Prostate gland (tissue), 2 donors: ENCODE results near the gene DDAH1.

Experiments used
- POLR2A ChIP-seq: fragments of 450-650 bp; IDR thresholded peaks from one replicate; pipeline ENCODE4 v1.6.1; 2016; ENCODE audit warnings: antibody characterized with exemption, mild to moderate bottlenecking
- POLR2AphosphoS5 ChIP-seq: sonication (generic); formaldehyde crosslinking; IDR thresholded peaks from one replicate; pipeline ENCODE4 v1.6.1; 2017; ENCODE audit warnings: antibody characterized with exemption
- TF ChIP-seq, protein P1 (sequence below), 4 experiments: fragments of 200-600 bp in 2 of 4; fragments of 450-650 bp in 2 of 4; sonication (generic) in 2 of 4; IDR thresholded peaks; 1 replicate in 3 of 4; 2 replicates in 1 of 4; pipeline ENCODE4 v1.5.1; 2016 to 2019; ENCODE audit warnings: antibody characterized with exemption in 4 of 4, mild to moderate bottlenecking in 2 of 4, moderate library complexity in 2 of 4

DNA sequence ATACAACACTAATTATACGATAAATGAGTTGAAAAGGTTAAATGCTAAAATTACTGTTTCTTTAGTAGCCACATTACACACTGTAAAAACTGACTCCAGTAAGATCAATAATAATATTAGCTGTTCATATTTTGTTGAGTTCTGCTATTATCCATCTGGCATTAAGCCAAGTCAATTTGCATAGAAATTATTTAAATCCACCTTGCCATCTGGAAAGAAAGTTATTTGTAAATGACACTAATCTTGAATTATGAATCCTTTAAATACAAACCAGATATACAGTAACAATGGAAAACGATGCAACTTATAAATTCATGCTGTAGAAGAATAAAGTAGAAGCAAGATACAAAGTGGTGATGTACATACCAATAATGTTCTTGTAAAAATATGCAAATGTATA is 107.1 kb downstream of the DDAH1 start:
- TF ChIP-seq, protein P1, sequence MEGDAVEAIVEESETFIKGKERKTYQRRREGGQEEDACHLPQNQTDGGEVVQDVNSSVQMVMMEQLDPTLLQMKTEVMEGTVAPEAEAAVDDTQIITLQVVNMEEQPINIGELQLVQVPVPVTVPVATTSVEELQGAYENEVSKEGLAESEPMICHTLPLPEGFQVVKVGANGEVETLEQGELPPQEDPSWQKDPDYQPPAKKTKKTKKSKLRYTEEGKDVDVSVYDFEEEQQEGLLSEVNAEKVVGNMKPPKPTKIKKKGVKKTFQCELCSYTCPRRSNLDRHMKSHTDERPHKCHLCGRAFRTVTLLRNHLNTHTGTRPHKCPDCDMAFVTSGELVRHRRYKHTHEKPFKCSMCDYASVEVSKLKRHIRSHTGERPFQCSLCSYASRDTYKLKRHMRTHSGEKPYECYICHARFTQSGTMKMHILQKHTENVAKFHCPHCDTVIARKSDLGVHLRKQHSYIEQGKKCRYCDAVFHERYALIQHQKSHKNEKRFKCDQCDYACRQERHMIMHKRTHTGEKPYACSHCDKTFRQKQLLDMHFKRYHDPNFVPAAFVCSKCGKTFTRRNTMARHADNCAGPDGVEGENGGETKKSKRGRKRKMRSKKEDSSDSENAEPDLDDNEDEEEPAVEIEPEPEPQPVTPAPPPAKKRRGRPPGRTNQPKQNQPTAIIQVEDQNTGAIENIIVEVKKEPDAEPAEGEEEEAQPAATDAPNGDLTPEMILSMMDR (IDR thresholded peaks at IDR 0.05) = no peak
- no peak for TF ChIP-seq POLR2A
- no peak for TF ChIP-seq POLR2AphosphoS5
